ENCODE measurements around the gene ZFR. TPM values are rescaled to one million over a fixed set of nuclear protein-coding genes. Genes with fewer than 3 reads are reported as not detected.

ZFR gene
- total RNA-seq, 1 donor from 2014 or later: 71.5 TPM

- Mint-ChIP-seq H3K36me3 (no peaks in the 10 kb centered on the region), H3K27ac (no peak overlapping the region), H3K4me1 (no peaks in the 10 kb centered on the region), H3K9me3 (no peaks in the 10 kb centered on the region), H3K27me3 (ENCODE audit: low read depth) (no peaks in the 10 kb centered on the region), H3K4me3 (no peak overlapping the region)
- no peak for DNase-seq (ENCODE audit: low spot score in 2 of 2, unreplicated experiment in 2 of 2)
- TF ChIP-seq, protein P1, sequence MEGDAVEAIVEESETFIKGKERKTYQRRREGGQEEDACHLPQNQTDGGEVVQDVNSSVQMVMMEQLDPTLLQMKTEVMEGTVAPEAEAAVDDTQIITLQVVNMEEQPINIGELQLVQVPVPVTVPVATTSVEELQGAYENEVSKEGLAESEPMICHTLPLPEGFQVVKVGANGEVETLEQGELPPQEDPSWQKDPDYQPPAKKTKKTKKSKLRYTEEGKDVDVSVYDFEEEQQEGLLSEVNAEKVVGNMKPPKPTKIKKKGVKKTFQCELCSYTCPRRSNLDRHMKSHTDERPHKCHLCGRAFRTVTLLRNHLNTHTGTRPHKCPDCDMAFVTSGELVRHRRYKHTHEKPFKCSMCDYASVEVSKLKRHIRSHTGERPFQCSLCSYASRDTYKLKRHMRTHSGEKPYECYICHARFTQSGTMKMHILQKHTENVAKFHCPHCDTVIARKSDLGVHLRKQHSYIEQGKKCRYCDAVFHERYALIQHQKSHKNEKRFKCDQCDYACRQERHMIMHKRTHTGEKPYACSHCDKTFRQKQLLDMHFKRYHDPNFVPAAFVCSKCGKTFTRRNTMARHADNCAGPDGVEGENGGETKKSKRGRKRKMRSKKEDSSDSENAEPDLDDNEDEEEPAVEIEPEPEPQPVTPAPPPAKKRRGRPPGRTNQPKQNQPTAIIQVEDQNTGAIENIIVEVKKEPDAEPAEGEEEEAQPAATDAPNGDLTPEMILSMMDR (IDR thresholded peaks at IDR 0.05; ENCODE audit: unreplicated experiment): no peak
Observed at GRCh38 chr5:32482193-32482592, 37.7 kb upstream of the ZFR start.

GRCh38 chr5:32479096-32479495 lies 34.6 kb upstream of the ZFR start:
- Mint-ChIP-seq H3K4me1 (no peaks in the 10 kb centered on the region), H3K4me3 (no peak overlapping the region), H3K36me3 (no peaks in the 10 kb centered on the region), H3K27ac (no peak overlapping the region), H3K27me3 (ENCODE audit: low read depth) (no peaks in the 10 kb centered on the region), H3K9me3 (no peaks in the 10 kb centered on the region)
- TF ChIP-seq, protein P1 (IDR thresholded peaks at IDR 0.05; ENCODE audit: unreplicated experiment): no peak
- no peak for DNase-seq (ENCODE audit: low spot score in 2 of 2, unreplicated experiment in 2 of 2)

DNA sequence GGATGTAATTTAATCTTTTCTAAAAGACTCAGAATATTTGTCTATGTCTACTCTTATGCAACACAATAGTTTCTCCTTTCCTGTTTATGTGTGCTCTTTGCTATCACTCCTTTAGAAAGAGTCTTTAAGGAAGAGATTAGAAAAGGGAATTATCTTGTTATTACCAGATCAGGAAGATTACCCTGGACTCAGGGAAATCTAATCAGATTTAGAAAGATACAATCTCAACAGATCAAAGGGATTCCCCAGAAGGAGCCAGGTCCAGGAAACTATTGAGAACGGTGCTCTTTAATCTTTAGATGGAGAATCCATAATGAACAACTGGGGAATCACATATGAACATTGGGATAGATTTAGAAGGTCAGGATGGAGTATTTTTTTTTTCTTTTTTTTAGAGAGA lies 32.4 kb upstream of the ZFR start:
- H3K27me3 Mint-ChIP-seq (ENCODE audit: low read depth): no peaks in the 10 kb centered on the region
- DNase-seq (ENCODE audit: low spot score in 2 of 2, unreplicated experiment in 2 of 2): no peak
- no peaks in the 10 kb centered on the region for H3K9me3 Mint-ChIP-seq
- H3K4me3 Mint-ChIP-seq: no peak overlapping the region
- TF ChIP-seq, protein P1 (IDR thresholded peaks at IDR 0.05; ENCODE audit: unreplicated experiment): no peak
- no peaks in the 10 kb centered on the region for H3K36me3 Mint-ChIP-seq
- H3K27ac Mint-ChIP-seq: no peak overlapping the region
- no peaks in the 10 kb centered on the region for H3K4me1 Mint-ChIP-seq

DNA sequence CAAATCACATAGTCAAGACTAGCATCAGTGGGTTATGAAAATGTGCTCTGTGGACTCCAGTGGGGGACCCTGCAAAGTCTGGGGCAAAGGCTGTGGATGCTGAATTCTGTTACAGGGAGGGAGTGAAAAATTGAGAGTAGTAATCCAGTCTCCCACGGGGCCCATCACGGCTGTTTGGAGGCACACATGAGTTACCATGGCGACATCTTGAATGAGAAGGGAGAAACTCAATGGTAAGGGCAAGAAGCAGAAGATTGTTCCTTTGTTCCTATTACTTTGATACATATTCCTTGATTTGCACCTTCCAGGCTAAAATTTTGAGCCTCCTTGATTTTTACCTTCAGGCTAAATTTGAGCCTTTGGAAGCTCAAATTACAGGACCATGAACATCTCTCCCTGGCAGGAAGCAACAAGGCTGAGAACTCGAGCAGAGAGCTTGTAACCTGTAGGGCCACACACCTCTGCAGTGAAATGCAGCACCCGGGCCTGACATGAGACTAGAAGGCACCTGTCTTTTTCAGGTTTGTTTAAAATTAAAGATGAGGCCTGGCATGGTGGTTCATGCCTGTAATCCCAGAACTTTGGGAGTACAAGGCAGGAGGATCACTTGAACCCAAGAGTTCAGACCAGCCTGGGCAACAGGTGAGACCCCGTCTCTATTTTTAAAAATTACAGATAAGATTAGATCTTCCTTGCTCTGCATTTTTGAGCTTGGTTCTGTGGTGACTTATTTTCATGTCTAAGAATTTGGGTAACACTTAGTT lies 31.0 kb upstream of the ZFR start:
- Mint-ChIP-seq H3K27ac (no peak overlapping the region), H3K27me3 (ENCODE audit: low read depth) (no peaks in the 10 kb centered on the region), H3K4me1 (no peaks in the 10 kb centered on the region), H3K4me3 (no peak overlapping the region), H3K9me3 (no peaks in the 10 kb centered on the region), H3K36me3 (no peaks in the 10 kb centered on the region)
- no peak for DNase-seq (ENCODE audit: low spot score in 2 of 2, unreplicated experiment in 2 of 2)
- TF ChIP-seq, protein P1 (IDR thresholded peaks at IDR 0.05; ENCODE audit: unreplicated experiment): no peak

DNA sequence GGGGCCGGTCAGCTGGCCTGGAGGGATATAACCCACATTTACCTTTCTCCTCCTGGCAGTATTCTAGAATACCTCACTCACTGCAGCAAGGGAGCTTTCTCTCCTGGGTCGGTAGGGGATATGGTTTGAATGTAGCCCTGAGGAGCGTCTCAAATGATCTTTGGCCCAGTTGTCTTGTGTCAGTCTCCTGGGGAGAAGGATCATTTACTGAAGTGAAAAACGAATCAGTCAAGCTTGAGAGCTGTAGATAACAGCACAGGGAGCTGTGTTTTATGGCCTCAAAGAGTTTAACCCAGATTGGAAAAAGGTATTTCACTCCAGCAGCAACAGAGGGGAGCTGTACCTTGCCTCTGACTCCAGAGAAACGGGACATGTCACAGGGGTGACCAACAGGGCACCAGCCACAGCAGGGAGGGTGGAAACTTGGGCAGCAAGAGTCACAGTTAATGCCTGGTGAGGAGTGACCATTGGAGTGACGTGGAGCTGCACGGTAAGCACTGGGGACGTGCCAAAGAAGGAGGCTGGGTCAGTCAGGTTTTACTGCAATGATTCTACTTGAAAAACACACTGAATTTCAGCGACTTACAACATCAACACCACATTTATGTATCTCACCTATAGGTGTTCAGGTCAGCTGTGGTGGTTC lies 29.8 kb upstream of the ZFR start:
- no peak for DNase-seq (ENCODE audit: low spot score in 2 of 2, unreplicated experiment in 2 of 2)
- Mint-ChIP-seq H3K9me3 (no peaks in the 10 kb centered on the region), H3K4me3 (no peak overlapping the region), H3K27ac (no peak overlapping the region), H3K27me3 (ENCODE audit: low read depth) (no peaks in the 10 kb centered on the region), H3K4me1 (no peaks in the 10 kb centered on the region), H3K36me3 (no peaks in the 10 kb centered on the region)
- TF ChIP-seq, protein P1 (IDR thresholded peaks at IDR 0.05; ENCODE audit: unreplicated experiment): no peak

Data from mesothelial cell of epicardium (in vitro differentiated cells).